ENCODE results near the gene UGT1A6. TPM values are rescaled to one million over a fixed set of nuclear protein-coding genes. Genes with fewer than 3 reads are reported as not detected.
A peak's percentile ranks its signal among the peaks of the same experiment; 100 is the strongest.

Gene UGT1A6
- polyA plus RNA-seq, 1 of the 3 experiments (the other 2 are of a cell fraction): not detected

DNA sequence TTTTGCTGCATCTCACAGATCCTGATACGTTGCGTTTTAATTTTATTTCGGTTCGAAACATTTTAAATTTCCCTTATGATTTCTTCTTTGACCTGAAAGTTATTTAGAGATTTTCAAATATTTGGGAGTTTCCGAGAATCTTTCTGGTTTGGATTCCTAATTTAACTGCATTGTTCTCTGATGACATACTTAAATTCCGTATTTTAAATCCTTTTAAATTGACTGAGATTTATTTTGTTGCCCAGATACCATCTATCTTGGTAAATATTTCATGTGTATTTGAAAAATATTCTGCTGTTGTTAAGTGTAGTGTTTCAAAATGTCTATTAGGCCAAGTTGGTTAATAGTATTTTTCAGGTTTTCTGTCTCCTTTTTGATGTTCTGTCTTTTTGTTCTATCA is 123.2 kb downstream of the UGT1A6 start:
- no peaks in the 10 kb centered on the region for H3K9me3 ChIP-seq
- no peak overlapping the region for H3K9ac ChIP-seq
- no peak overlapping the region for H3K4me3 ChIP-seq (ENCODE audit: low read depth in 2 of 2, low read length in 1 of 2)
- peaks cover 0 to 3% of the 10 kb centered on the region in 2 experiments; a peak in 1 of 4 replicates for H3K4me1 ChIP-seq (ENCODE audit: control insufficient read depth in 1 of 2, insufficient read depth in 2 of 2, low read depth in 1 of 2, low read length in 1 of 2)
- no peak overlapping the region for H3K4me2 ChIP-seq
- H4K20me1 ChIP-seq (ENCODE audit: insufficient read depth): no peaks in the 10 kb centered on the region
- no peaks in the 10 kb centered on the region for H3K9me2 ChIP-seq
- ChIA-PET CTCF (no interaction called here), POLR2A (no interaction called here)
- no peak for DNase-seq
- no peak overlapping the region; a peak in 1 of 4 replicates for H3K27ac ChIP-seq (ENCODE audit: low read depth in 2 of 2, low read length in 1 of 2)
- no peaks in the 10 kb centered on the region for H3F3A ChIP-seq (replicated peaks; ENCODE audit: insufficient read depth)
- no peaks in the 10 kb centered on the region for H3K79me2 ChIP-seq (ENCODE audit: insufficient read depth)
- H3K27me3 ChIP-seq (ENCODE audit: insufficient read depth): no peaks in the 10 kb centered on the region
- H2AFZ ChIP-seq (ENCODE audit: low read depth): no peak overlapping the region
- 70% methylated on average over 6 of the region's 6 CpGs for WGBS (ENCODE audit: low lambda C conversion rate)
- TF ChIP-seq SMC3 (IDR thresholded peaks at IDR 0.05; ENCODE audit: low read depth, low read length): no peak
- no peak for TF ChIP-seq RFX5 (IDR thresholded peaks at IDR 0.05; ENCODE audit: low read length)
- TF ChIP-seq, protein P1, sequence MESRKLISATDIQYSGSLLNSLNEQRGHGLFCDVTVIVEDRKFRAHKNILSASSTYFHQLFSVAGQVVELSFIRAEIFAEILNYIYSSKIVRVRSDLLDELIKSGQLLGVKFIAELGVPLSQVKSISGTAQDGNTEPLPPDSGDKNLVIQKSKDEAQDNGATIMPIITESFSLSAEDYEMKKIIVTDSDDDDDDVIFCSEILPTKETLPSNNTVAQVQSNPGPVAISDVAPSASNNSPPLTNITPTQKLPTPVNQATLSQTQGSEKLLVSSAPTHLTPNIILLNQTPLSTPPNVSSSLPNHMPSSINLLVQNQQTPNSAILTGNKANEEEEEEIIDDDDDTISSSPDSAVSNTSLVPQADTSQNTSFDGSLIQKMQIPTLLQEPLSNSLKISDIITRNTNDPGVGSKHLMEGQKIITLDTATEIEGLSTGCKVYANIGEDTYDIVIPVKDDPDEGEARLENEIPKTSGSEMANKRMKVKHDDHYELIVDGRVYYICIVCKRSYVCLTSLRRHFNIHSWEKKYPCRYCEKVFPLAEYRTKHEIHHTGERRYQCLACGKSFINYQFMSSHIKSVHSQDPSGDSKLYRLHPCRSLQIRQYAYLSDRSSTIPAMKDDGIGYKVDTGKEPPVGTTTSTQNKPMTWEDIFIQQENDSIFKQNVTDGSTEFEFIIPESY (IDR thresholded peaks at IDR 0.05; ENCODE audit: borderline replicate concordance, low read depth): no peak
- TF ChIP-seq TAF1 (IDR thresholded peaks at IDR 0.05; ENCODE audit: borderline replicate concordance, low read depth, low read length): no peak
- TF ChIP-seq, protein P2, sequence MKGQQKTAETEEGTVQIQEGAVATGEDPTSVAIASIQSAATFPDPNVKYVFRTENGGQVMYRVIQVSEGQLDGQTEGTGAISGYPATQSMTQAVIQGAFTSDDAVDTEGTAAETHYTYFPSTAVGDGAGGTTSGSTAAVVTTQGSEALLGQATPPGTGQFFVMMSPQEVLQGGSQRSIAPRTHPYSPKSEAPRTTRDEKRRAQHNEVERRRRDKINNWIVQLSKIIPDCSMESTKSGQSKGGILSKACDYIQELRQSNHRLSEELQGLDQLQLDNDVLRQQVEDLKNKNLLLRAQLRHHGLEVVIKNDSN (IDR thresholded peaks at IDR 0.05; ENCODE audit: borderline replicate concordance, low read depth): no peak
- no peak for TF ChIP-seq FOXJ3 (CRISPR knock-in tag; IDR thresholded peaks at IDR 0.05)
- no peak for TF ChIP-seq SIN3A (IDR thresholded peaks at IDR 0.05; ENCODE audit: borderline replicate concordance, low read depth, low read length)
- TF ChIP-seq FOSL2 (IDR thresholded peaks at IDR 0.05; ENCODE audit: borderline replicate concordance, low read depth): no peak
- no peak for TF ChIP-seq YY1 (IDR thresholded peaks at IDR 0.05; ENCODE audit: low read depth)
- no peak for TF ChIP-seq RXRA (IDR thresholded peaks at IDR 0.05; ENCODE audit: borderline replicate concordance, low read depth)
- TF ChIP-seq RCOR1 (IDR thresholded peaks at IDR 0.05; ENCODE audit: low read length): no peak
- TF ChIP-seq, protein P3, sequence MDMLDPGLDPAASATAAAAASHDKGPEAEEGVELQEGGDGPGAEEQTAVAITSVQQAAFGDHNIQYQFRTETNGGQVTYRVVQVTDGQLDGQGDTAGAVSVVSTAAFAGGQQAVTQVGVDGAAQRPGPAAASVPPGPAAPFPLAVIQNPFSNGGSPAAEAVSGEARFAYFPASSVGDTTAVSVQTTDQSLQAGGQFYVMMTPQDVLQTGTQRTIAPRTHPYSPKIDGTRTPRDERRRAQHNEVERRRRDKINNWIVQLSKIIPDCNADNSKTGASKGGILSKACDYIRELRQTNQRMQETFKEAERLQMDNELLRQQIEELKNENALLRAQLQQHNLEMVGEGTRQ (IDR thresholded peaks at IDR 0.05; ENCODE audit: borderline replicate concordance, low read depth, low read length): no peak
- TF ChIP-seq GABPA (IDR thresholded peaks at IDR 0.05; ENCODE audit: low read depth): no peak
- TF ChIP-seq MEF2A (IDR thresholded peaks at IDR 0.05; ENCODE audit: borderline replicate concordance, low read depth): no peak
- H3K36me3 ChIP-seq (replicated peaks in 1 of 2; ENCODE audit: control insufficient read depth in 1 of 2, insufficient read depth in 2 of 2, low read length in 1 of 2): no peaks in the 10 kb centered on the region

DNA sequence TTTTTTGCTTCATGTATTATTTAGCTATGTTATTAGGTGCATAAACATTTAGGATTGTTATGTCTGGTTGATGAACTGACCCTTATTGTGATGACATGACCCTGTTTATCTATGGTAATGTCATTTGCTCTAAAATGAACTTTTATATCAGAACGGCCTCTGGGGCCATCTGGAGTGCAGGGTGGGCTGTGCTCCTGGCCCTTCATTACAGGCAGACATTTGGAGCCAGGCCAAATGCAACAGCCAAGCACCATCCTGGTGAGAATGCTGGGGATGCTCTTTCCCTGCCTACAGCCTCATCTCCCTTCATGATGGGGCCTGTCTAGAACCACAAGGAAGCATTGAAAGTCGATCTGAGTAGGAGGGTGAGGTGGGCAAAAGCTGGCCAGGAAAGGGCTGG is 123.6 kb downstream of the UGT1A6 start:
- peak overlapping the region in 1 of 2 experiments; percentile 36; a peak in 1 of 4 replicates for H3K27ac ChIP-seq (ENCODE audit: low read depth in 2 of 2, low read length in 1 of 2)
- no peaks in the 10 kb centered on the region for H3K27me3 ChIP-seq (ENCODE audit: insufficient read depth)
- 7% methylated on average over 2 of the region's 2 CpGs for whole genome bisulfite sequencing (ENCODE audit: low lambda C conversion rate)
- no peaks in the 10 kb centered on the region for H3K36me3 ChIP-seq (replicated peaks in 1 of 2; ENCODE audit: control insufficient read depth in 1 of 2, insufficient read depth in 2 of 2, low read length in 1 of 2)
- peak; percentile 85 for DNase-seq
- H3K79me2 ChIP-seq (ENCODE audit: insufficient read depth): no peaks in the 10 kb centered on the region
- peaks cover 0 to 3% of the 10 kb centered on the region in 2 experiments; a peak in 1 of 4 replicates for H3K4me1 ChIP-seq (ENCODE audit: control insufficient read depth in 1 of 2, insufficient read depth in 2 of 2, low read depth in 1 of 2, low read length in 1 of 2)
- no peak overlapping the region for H3K4me3 ChIP-seq (ENCODE audit: low read depth in 2 of 2, low read length in 1 of 2)
- no peaks in the 10 kb centered on the region for H3K9me2 ChIP-seq
- H3K4me2 ChIP-seq: no peak overlapping the region
- ChIA-PET POLR2A (no interaction called here), CTCF (no interaction called here)
- no peaks in the 10 kb centered on the region for H3K9me3 ChIP-seq
- no peaks in the 10 kb centered on the region for H4K20me1 ChIP-seq (ENCODE audit: insufficient read depth)
- TF ChIP-seq GATA2 (CRISPR knock-in tag; IDR thresholded peaks at IDR 0.05) (0 out of 2 replicates have a peak, but pooled peaks have one; percentile 12), FOXJ3 (CRISPR knock-in tag; IDR thresholded peaks at IDR 0.05) (peak; percentile 47; the same call in 1 of the 2 replicates), EP300 (IDR thresholded peaks at IDR 0.05; ENCODE audit: borderline replicate concordance in 1 of 2, low read depth in 1 of 2, low read length in 1 of 2) (peak in 1 of 2 experiments; percentile 45; a peak in 1 of 4 replicates), TCF12 (IDR thresholded peaks at IDR 0.05) (peak; percentile 8; the same call in 1 of the 2 replicates)
- TF ChIP-seq, protein P4, sequence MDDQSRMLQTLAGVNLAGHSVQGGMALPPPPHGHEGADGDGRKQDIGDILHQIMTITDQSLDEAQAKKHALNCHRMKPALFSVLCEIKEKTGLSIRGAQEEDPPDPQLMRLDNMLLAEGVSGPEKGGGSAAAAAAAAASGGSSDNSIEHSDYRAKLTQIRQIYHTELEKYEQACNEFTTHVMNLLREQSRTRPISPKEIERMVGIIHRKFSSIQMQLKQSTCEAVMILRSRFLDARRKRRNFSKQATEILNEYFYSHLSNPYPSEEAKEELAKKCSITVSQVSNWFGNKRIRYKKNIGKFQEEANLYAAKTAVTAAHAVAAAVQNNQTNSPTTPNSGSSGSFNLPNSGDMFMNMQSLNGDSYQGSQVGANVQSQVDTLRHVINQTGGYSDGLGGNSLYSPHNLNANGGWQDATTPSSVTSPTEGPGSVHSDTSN (IDR thresholded peaks at IDR 0.05): no peak
- TF ChIP-seq, protein P2 (IDR thresholded peaks at IDR 0.05; ENCODE audit: borderline replicate concordance, low read depth): no peak
- H2AFZ ChIP-seq (ENCODE audit: low read depth): no peak overlapping the region
- H3F3A ChIP-seq (replicated peaks; ENCODE audit: insufficient read depth): no peaks in the 10 kb centered on the region
- H3K9ac ChIP-seq: no peak overlapping the region

Measured in SK-N-SH (cell line).